ENCODE measurements around the gene FSIP1.

DNA sequence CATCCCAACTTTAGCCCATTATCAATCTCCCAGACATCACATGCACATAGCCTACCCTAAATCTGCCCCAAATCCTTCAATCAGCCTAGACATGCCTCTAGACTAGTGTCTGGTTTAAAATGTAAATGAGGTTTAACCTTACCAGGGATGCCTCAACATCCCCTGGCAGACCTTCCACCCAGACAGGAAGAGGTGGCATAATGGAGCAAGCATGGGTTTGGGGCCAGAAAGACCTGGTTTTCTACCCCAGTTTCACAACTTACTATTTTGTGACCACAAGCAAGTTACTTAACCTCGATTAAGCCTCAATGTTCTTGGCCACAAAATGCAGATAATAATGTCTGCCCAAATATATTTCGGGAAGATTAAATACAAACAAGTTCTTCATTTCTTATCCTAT is 230.1 kb downstream of the FSIP1 start:
- TF ChIP-seq, protein P1, sequence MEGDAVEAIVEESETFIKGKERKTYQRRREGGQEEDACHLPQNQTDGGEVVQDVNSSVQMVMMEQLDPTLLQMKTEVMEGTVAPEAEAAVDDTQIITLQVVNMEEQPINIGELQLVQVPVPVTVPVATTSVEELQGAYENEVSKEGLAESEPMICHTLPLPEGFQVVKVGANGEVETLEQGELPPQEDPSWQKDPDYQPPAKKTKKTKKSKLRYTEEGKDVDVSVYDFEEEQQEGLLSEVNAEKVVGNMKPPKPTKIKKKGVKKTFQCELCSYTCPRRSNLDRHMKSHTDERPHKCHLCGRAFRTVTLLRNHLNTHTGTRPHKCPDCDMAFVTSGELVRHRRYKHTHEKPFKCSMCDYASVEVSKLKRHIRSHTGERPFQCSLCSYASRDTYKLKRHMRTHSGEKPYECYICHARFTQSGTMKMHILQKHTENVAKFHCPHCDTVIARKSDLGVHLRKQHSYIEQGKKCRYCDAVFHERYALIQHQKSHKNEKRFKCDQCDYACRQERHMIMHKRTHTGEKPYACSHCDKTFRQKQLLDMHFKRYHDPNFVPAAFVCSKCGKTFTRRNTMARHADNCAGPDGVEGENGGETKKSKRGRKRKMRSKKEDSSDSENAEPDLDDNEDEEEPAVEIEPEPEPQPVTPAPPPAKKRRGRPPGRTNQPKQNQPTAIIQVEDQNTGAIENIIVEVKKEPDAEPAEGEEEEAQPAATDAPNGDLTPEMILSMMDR (IDR thresholded peaks at IDR 0.05; ENCODE audit: low read length) = no peak
- no peak for TF ChIP-seq EZH2 (IDR thresholded peaks at IDR 0.05; ENCODE audit: borderline replicate concordance, low read length)
